HCT116 (cell line): ENCODE results near the gene SLC4A4. TPM values are rescaled to one million over a fixed set of nuclear protein-coding genes. Genes with fewer than 3 reads are reported as not detected.

ENCODE experiments used
- ATAC-seq: fragments of 200-7000 bp; cut with Tn5 transposase; 2 replicates; pipeline ENCODE4 v1.9.1; 2020; ENCODE audit warnings: mild to moderate bottlenecking, moderate library complexity
- BruUV-seq: library from RNA; stranded (reverse); fragments of 400-500 nt; replicated peaks from 2 replicates; lab custom pipeline; 2021; lab: Mats Ljungman, UMichigan
- CTCF ChIA-PET: fragments of 300-600 bp; sonication (Branson Sonifier 250); formaldehyde crosslinking; loops from one replicate; lab custom pipeline; 2021; ENCODE audit warnings: antibody characterized with exemption; lab: Charles Lee
- POLR2A ChIA-PET: fragments of 300-600, 350-600 bp; sonication (Branson Sonifier 250); formaldehyde crosslinking; loops from one replicate; lab custom pipeline; 2021; ENCODE audit warnings: antibody characterized with exemption; lab: Charles Lee
- RAD21 ChIA-PET, 2 experiments: fragments of 300-600 bp; sonication (Branson Sonifier 250); formaldehyde crosslinking; loops; one replicate each; lab custom pipeline; 2023; ENCODE audit warnings: low total read pairs in 2 of 2; ENCODE audit not compliant: uncharacterized antibody in 2 of 2, unreplicated experiment in 2 of 2, low non-redundant PET in 1 of 2; lab: Charles Lee
- DNase-seq: peaks from one replicate; pipeline ENCODE4 v3.0.0-alpha.2; 2010; ENCODE audit warnings: low read depth, low spot score
- H2AFZ ChIP-seq: fragments of 200-600 bp; shearing (Covaris generic), sonication (generic); 2 replicates; pipeline ENCODE4 v1.6.1; 2017; ENCODE audit warnings: low read depth, mixed run types, mixed read lengths, antibody characterized with exemption, low read length; ENCODE audit not compliant: poor library complexity, severe bottlenecking
- H3K27ac ChIP-seq: 2 replicates; pipeline ENCODE4 v1.5.1; 2012; ENCODE audit warnings: low read depth, low read length
- H3K27me3 ChIP-seq: fragments of 200-600 bp; sonication (generic); 2 replicates; pipeline ENCODE4 v1.6.1; 2016; ENCODE audit warnings: mixed run types, low read length, mixed read lengths; ENCODE audit not compliant: insufficient read depth
- H3K36me3 ChIP-seq, 2 experiments: fragments of 200-500 bp in 1 of 2; fragments of 200-600 bp in 1 of 2; sonication (Bioruptor generic) in 1 of 2; sonication (generic) in 1 of 2; 2 replicates each; pipeline versions ENCODE4 v1.5.1 to v1.6.1; 2014 to 2016; ENCODE audit warnings: low read length in 2 of 2, inconsistent platforms in 1 of 2, mixed read lengths in 1 of 2, mixed run types in 1 of 2; ENCODE audit not compliant: insufficient read depth in 2 of 2, control insufficient read depth in 1 of 2
- H3K4me1 ChIP-seq, 2 experiments: fragments of 200-600 bp in 1 of 2; sonication (generic) in 1 of 2; 2 replicates each; pipeline versions ENCODE4 v1.5.1 to v1.6.1; 2012 to 2017; ENCODE audit warnings: low read length in 2 of 2, inconsistent platforms in 1 of 2, mild to moderate bottlenecking in 1 of 2, mixed read lengths in 1 of 2, mixed run types in 1 of 2, moderate library complexity in 1 of 2; ENCODE audit not compliant: insufficient read depth in 2 of 2, control insufficient read depth in 1 of 2
- H3K4me2 ChIP-seq: fragments of 200-600 bp; sonication (generic); 2 replicates; pipeline ENCODE4 v1.6.1; 2017; ENCODE audit warnings: mixed run types, low read length, mixed read lengths
- H3K4me3 ChIP-seq, 2 experiments: fragments of 200-600 bp in 1 of 2; sonication (generic) in 1 of 2; replicated peaks in 1 of 2; 2 replicates each; pipeline ENCODE4 v1.5.1; 2011 to 2016; ENCODE audit warnings: low read length in 2 of 2, control low read depth in 1 of 2, low read depth in 1 of 2, mild to moderate bottlenecking in 1 of 2, mixed read lengths in 1 of 2, mixed run types in 1 of 2
- H3K79me2 ChIP-seq: fragments of 200-600 bp; sonication (generic); 2 replicates; pipeline ENCODE4 v1.6.1; 2017; ENCODE audit warnings: mild to moderate bottlenecking, mixed run types, low read length, moderate library complexity, mixed read lengths; ENCODE audit not compliant: insufficient read depth
- H3K9ac ChIP-seq: fragments of 200-600 bp; sonication (generic); 2 replicates; pipeline ENCODE4 v1.6.1; 2016; ENCODE audit warnings: low read length, mixed read lengths
- H3K9me2 ChIP-seq: fragments of 200-600 bp; sonication (generic), shearing (Covaris generic); 2 replicates; pipeline ENCODE4 v1.6.1; 2017; ENCODE audit warnings: mixed run types, mild to moderate bottlenecking, moderate library complexity; ENCODE audit not compliant: insufficient read depth
- H3K9me3 ChIP-seq, 2 experiments: fragments of 200-500 bp in 1 of 2; fragments of 200-600 bp in 1 of 2; sonication (Bioruptor generic) in 1 of 2; sonication (generic) in 1 of 2; 2 replicates each; pipeline ENCODE4 v1.6.1; 2014 to 2017; ENCODE audit warnings: low read length in 2 of 2, mixed read lengths in 2 of 2, inconsistent platforms in 1 of 2, low read depth in 1 of 2, mild to moderate bottlenecking in 1 of 2, mixed run types in 1 of 2, moderate library complexity in 1 of 2; ENCODE audit not compliant: control insufficient read depth in 1 of 2, insufficient read depth in 1 of 2
- H4K20me1 ChIP-seq: fragments of 200-600 bp; sonication (generic), shearing (Covaris generic); 2 replicates; pipeline ENCODE4 v1.6.1; 2017; ENCODE audit warnings: mixed run types, mild to moderate bottlenecking, moderate library complexity; ENCODE audit not compliant: insufficient read depth
- POLR2A ChIP-seq: IDR thresholded peaks from 2 replicates; pipeline ENCODE4 v1.7.0; 2011; ENCODE audit warnings: borderline replicate concordance; ENCODE audit not compliant: insufficient read depth, insufficient read length; ENCODE audit errors: extremely low read depth
- RAD21 ChIP-seq: IDR thresholded peaks from 2 replicates; pipeline ENCODE4 v1.6.1; 2012; ENCODE audit warnings: low read depth, mild to moderate bottlenecking
- SIN3A ChIP-seq: IDR thresholded peaks from 2 replicates; pipeline ENCODE4 v1.6.1; 2012; ENCODE audit warnings: low read depth
- TCF7L2 ChIP-seq: IDR thresholded peaks from 2 replicates; pipeline ENCODE4 v1.7.0; 2011; ENCODE audit warnings: borderline replicate concordance, inconsistent platforms; ENCODE audit not compliant: insufficient read depth, insufficient read length; ENCODE audit errors: extremely low read depth
- YY1 ChIP-seq: IDR thresholded peaks from 2 replicates; pipeline ENCODE4 v1.6.1; 2011; ENCODE audit warnings: low read length, low read depth, moderate library complexity, mild to moderate bottlenecking; ENCODE audit not compliant: insufficient replicate concordance; ENCODE audit errors: extremely low read depth
- ZBTB33 ChIP-seq: IDR thresholded peaks from 2 replicates; pipeline ENCODE4 v1.6.1; 2011; ENCODE audit warnings: mild to moderate bottlenecking, low read length, moderate library complexity; ENCODE audit not compliant: insufficient replicate concordance; ENCODE audit errors: extremely low read depth
- intact Hi-C: fragments of 100-400 bp; cut with micrococcal nuclease; formaldehyde crosslinking; loops from 2 replicates; pipeline ENCODE4 v1.10.0; 2022
- total RNA-seq: library from RNA; stranded (reverse); gene quantifications from one replicate; pipeline ENCODE4 v1.2.1, GENCODE V29; 2021; ENCODE audit not compliant: unreplicated experiment

The SLC4A4 gene
- total RNA-seq, 1 experiment from 2014 or later, result 0.30 TPM

- no TSS peak for BruUV-seq
- POLR2A ChIA-PET, result no interaction called here
These were observed 22.7 kb downstream of the SLC4A4 start for GRCh38 chr4:71361476-71361875.

GRCh38 chr4:71366766-71367165, 27.9 kb downstream of the SLC4A4 start:
- Histone ChIP-seq H4K20me1 (no peaks in the 10 kb centered on the region), H3K36me3 (no peaks in the 10 kb centered on the region), H3K4me2 (no peak overlapping the region), H3K4me3 (no peak overlapping the region), H3K27me3 (no peaks in the 10 kb centered on the region), H3K4me1 (no peaks in the 10 kb centered on the region), H2AFZ (no peak overlapping the region), H3K9me2 (no peaks in the 10 kb centered on the region), H3K9ac (no peak overlapping the region), H3K9me3 (no peaks in the 10 kb centered on the region), H3K27ac (no peak overlapping the region), H3K79me2 (no peaks in the 10 kb centered on the region)
- ChIA-PET POLR2A (no interaction called here), RAD21 (no interaction called here), CTCF (no interaction called here)
- ATAC-seq, result no peak
- BruUV-seq, result no TSS peak
- no peak for TF ChIP-seq POLR2A
- TF ChIP-seq TCF7L2, result no peak
- TF ChIP-seq ZBTB33, result no peak
- intact Hi-C loops, result no loop called here
- DNase-seq, result no peak

More at GRCh38 chr4:71361476-71361875, 22.7 kb downstream of the SLC4A4 start:
- no peak for TF ChIP-seq ZBTB33
- no peak for TF ChIP-seq RAD21
- no peak for TF ChIP-seq YY1
- TF ChIP-seq POLR2A, result no peak
- no peak for TF ChIP-seq SIN3A
- ATAC-seq, result no peak
- no peaks in the 10 kb centered on the region for H3K9me3 ChIP-seq
- H3K79me2 ChIP-seq, result no peaks in the 10 kb centered on the region
- intact Hi-C loops, result no loop called here
- no peaks in the 10 kb centered on the region for H3K9me2 ChIP-seq
- H4K20me1 ChIP-seq, result no peaks in the 10 kb centered on the region
- no peaks in the 10 kb centered on the region for H3K36me3 ChIP-seq
- no peak overlapping the region for H2AFZ ChIP-seq
- no peak overlapping the region for H3K27ac ChIP-seq
- ChIA-PET CTCF (no interaction called here), RAD21 (no interaction called here)
- no peak for DNase-seq
- H3K4me1 ChIP-seq, result no peaks in the 10 kb centered on the region
- no peak overlapping the region for H3K9ac ChIP-seq
- H3K4me2 ChIP-seq, result no peak overlapping the region
- no peaks in the 10 kb centered on the region for H3K27me3 ChIP-seq
- no peak overlapping the region for H3K4me3 ChIP-seq
